HAP-1 (cell line): ENCODE data around the gene COL6A5.
"Not testable (repeated sequence)": the region's sequence is repeated elsewhere in the genome, so short reads cannot be mapped to it uniquely, and the experiment has no call there.

Experiments
- DNase-seq, 2 experiments: peaks; one replicate each; pipeline ENCODE4 v3.0.0-alpha.2; 2016 to 2020; ENCODE audit warnings: low spot score in 2 of 2
- H3K27me3 ChIP-seq: fragments of 250-450 bp; sonication (Bioruptor Pico); 2 replicates; pipeline ENCODE4 v1.5.1; 2020; ENCODE audit warnings: low read depth, mild to moderate bottlenecking, moderate library complexity
- H3K36me3 ChIP-seq: fragments of 250-450 bp; sonication (Bioruptor Pico); replicated peaks from 2 replicates; pipeline ENCODE4 v1.5.1; 2020; ENCODE audit warnings: mild to moderate bottlenecking
- H3K4me1 ChIP-seq: fragments of 250-450 bp; sonication (Bioruptor Pico); 2 replicates; pipeline ENCODE4 v1.5.1; 2020; ENCODE audit warnings: mild to moderate bottlenecking
- H3K4me3 ChIP-seq: fragments of 250-450 bp; sonication (Bioruptor Pico); 2 replicates; pipeline ENCODE4 v1.5.1; 2020; ENCODE audit warnings: mild to moderate bottlenecking, moderate library complexity
- H3K9me3 ChIP-seq: fragments of 250-450 bp; sonication (Bioruptor Pico); 2 replicates; pipeline ENCODE4 v1.5.1; 2020; ENCODE audit warnings: mild to moderate bottlenecking, moderate library complexity
- in situ Hi-C: fragments of 300-500 bp; cut with MboI; formaldehyde crosslinking; loops from 3 replicates; pipeline ENCODE4 v1.14.3; 2020; ENCODE audit warnings: low sequenced_read_pairs, inconsistent platforms, mixed read lengths

The COL6A5 gene

GRCh38 chr3:130432086-130432485 lies 86.6 kb downstream of the COL6A5 start:
- H3K9me3 ChIP-seq, H3K4me3 ChIP-seq, DNase-seq, H3K27me3 ChIP-seq, H3K36me3 ChIP-seq, H3K4me1 ChIP-seq, in situ Hi-C loops: not testable (repeated sequence)

DNA sequence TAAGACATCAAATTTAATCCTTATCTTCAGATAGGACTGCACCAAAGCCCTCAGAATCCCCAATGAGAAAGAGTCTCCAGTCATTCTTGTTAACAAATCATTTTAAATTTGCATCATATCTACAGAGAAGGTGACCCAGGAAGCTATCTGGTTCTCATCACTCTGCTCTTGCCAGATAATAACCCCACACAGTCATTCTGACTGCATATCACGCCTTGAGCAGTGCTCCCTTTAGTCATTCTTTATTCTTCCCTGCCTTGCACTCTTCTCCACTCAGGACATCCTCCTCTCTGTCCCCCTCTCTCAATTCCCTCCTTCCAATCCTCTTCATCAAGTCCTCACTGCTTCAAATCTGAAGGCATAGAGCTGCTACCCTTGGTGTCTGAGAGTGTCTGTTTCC lies 87.8 kb downstream of the COL6A5 start:
- H3K27me3 ChIP-seq, result peaks cover 5% of the 10 kb centered on the region; the same call in 1 of the 2 replicates
- H3K4me1 ChIP-seq, result no peaks in the 10 kb centered on the region
- no peaks in the 10 kb centered on the region for H3K36me3 ChIP-seq
- in situ Hi-C loops, result no loop called here
- no peaks in the 10 kb centered on the region for H3K9me3 ChIP-seq
- no peak overlapping the region for H3K4me3 ChIP-seq
- DNase-seq, result no peak

GRCh38 chr3:130442284-130442683 lies 96.8 kb downstream of the COL6A5 start:
- DNase-seq, result no peak
- in situ Hi-C loops, result no loop called here
- H3K9me3 ChIP-seq, result no peaks in the 10 kb centered on the region
- no peak overlapping the region for H3K4me3 ChIP-seq
- no peaks in the 10 kb centered on the region for H3K27me3 ChIP-seq
- H3K36me3 ChIP-seq, result no peaks in the 10 kb centered on the region
- no peaks in the 10 kb centered on the region for H3K4me1 ChIP-seq

DNA sequence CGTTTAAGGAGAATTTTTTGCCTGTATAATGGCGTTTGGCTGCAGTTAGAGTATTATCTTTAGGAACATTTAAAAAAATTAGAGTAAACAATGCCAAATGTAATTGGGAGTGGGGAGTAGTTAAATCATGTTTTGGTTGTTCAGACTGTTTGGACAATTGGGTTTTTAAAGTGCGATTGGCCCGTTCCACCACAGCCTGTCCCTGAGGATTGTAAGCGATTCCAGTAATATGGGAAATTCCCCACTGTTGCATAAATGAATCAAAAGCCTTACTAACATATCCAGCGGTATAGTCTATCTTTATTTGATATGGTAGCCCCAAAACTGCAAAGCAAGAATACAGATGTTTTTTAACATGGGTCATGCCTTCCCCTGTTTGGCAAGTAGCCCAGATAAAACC lies 101.4 kb downstream of the COL6A5 start:
- in situ Hi-C loops, H3K4me1 ChIP-seq, H3K9me3 ChIP-seq, H3K36me3 ChIP-seq, H3K4me3 ChIP-seq, H3K27me3 ChIP-seq, DNase-seq: not testable (repeated sequence)

DNA sequence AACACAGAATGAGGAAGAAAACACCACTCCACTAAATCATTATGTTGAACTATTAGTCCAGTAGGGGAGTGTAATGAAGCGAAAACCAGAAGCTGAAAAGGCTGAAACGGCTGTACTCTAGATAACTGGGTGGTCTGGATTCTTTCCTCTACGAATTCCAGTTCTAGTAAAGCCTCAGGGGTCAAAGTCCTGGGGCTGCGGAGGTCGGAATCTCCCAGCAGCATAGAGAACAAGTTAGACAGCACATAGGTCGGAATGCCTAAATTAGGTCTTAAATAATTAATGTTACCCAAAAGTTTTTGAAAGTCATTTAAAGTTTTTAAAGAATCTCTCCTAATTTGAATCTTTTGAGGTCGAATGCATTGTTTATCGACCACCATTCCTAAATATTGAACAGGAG lies 102.7 kb downstream of the COL6A5 start:
- H3K27me3 ChIP-seq, DNase-seq, in situ Hi-C loops: not testable (repeated sequence)

GRCh38 chr3:130456540-130456939 lies 111.1 kb downstream of the COL6A5 start:
- Histone ChIP-seq H3K4me1 (no peaks in the 10 kb centered on the region), H3K4me3 (no peak overlapping the region), H3K27me3 (0 out of 2 replicates have a peak, but pooled peaks cover 3% of the 10 kb centered on the region), H3K36me3 (no peaks in the 10 kb centered on the region), H3K9me3 (no peaks in the 10 kb centered on the region; the same call in 1 of the 2 replicates)
- no peak for DNase-seq
- in situ Hi-C loops, result no loop called here

More for the DNA sequence above, 102.7 kb downstream of the COL6A5 start:
- not testable (repeated sequence) for H3K4me1 ChIP-seq, H3K4me3 ChIP-seq, H3K9me3 ChIP-seq, H3K36me3 ChIP-seq

DNA sequence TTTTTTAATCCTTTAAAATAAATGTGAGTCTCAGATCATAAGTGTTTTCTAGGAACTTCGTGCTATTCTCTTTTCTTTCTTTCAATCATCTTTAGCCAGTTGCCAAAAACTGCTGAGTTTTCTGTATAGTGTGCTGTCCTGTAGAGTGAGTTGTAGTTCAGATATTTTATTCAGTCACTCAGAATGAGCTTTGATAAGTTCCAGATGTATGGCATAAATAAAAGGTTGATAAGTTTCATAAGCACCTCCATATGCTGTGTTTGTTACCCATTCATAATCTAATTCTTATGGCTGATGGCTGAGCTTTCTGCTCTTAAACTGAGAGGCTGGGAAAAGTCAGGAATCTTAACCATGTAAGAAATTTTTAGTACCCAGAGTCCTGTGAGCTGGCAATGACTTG lies 112.2 kb downstream of the COL6A5 start:
- Histone ChIP-seq H3K4me1 (no peaks in the 10 kb centered on the region), H3K36me3 (no peaks in the 10 kb centered on the region), H3K4me3 (no peak overlapping the region), H3K9me3 (no peaks in the 10 kb centered on the region; the same call in 1 of the 2 replicates), H3K27me3 (0 out of 2 replicates have a peak, but pooled peaks cover 3% of the 10 kb centered on the region)
- no peak for DNase-seq
- in situ Hi-C loops, result no loop called here

DNA sequence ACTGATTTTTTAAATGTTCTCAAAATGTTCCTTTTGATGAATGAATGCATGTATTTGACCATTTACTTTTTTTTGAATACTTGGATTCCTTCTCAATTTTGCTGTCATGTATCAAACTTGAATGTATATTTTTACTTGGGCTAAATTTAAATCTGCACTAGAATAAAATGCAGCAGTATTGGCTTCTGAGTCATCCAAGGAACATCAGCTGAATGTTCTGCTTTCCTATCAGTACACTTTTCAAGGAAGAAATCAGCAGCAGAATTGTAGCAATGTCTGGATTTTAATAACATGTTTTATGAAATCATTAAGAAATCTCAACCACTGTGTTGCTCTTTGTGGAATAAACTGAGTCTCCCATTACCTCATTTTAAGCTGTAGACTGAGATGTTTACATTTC lies 114.5 kb downstream of the COL6A5 start:
- in situ Hi-C loops, result no loop called here
- Histone ChIP-seq H3K9me3 (no peaks in the 10 kb centered on the region), H3K4me3 (no peak overlapping the region), H3K4me1 (no peaks in the 10 kb centered on the region), H3K27me3 (0 out of 2 replicates have a peak, but pooled peaks cover 3% of the 10 kb centered on the region), H3K36me3 (no peaks in the 10 kb centered on the region)
- no peak for DNase-seq

- in situ Hi-C loops, result no loop called here
- Histone ChIP-seq H3K4me1 (no peaks in the 10 kb centered on the region), H3K36me3 (no peaks in the 10 kb centered on the region), H3K4me3 (no peak overlapping the region), H3K9me3 (no peaks in the 10 kb centered on the region), H3K27me3 (0 out of 2 replicates have a peak, but pooled peaks cover 1% of the 10 kb centered on the region)
- DNase-seq, result no peak
These were observed 116.6 kb downstream of the COL6A5 start for GRCh38 chr3:130462089-130462488.

DNA sequence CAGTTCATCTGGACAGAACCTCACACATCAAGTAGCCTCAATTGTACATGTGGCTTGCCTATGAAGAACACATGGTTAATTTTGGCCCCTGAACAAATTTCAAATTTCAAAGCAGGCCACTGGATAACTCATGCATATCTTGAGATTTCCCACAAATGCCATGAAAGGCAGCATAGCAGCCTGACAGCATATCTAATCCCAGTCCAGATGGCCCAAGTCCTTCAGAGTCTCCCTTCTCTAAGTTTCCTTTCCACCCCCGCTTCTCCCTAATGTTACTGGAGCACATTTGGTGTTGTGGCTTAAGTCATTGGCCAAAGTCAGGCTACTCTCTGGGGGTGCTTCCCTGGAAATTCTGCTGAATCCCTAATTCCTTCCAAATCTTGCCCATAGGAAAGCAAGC lies 117.7 kb downstream of the COL6A5 start:
- Histone ChIP-seq H3K9me3 (no peaks in the 10 kb centered on the region), H3K4me3 (no peak overlapping the region), H3K36me3 (no peaks in the 10 kb centered on the region), H3K27me3 (no peaks in the 10 kb centered on the region), H3K4me1 (no peaks in the 10 kb centered on the region)
- no peak for DNase-seq
- in situ Hi-C loops, result no loop called here

GRCh38 chr3:130465521-130465920 lies 120.0 kb downstream of the COL6A5 start:
- Histone ChIP-seq H3K9me3 (no peaks in the 10 kb centered on the region), H3K27me3 (no peaks in the 10 kb centered on the region), H3K4me3 (no peak overlapping the region), H3K36me3 (no peaks in the 10 kb centered on the region), H3K4me1 (no peaks in the 10 kb centered on the region)
- DNase-seq, result no peak
- in situ Hi-C loops, result no loop called here

DNA sequence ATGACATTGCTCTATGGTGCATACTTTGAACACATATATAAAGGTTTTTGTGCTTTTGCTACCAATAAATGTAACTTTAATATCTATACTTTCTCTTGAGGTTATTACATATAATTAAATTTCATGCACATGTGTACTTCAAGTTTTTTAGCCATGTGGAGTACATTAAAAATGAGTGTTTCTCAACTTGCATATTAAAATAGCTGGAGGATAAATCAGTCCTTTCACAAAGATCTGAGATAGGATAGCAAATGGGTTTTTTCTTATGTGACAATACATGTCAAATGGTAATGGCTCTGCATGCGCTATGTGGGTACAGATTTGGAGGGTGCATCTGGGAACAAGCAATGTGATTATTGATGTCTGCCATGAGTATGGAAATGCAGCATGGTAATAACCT lies 122.8 kb downstream of the COL6A5 start:
- in situ Hi-C loops, result no loop called here
- Histone ChIP-seq H3K9me3 (no peaks in the 10 kb centered on the region), H3K4me3 (no peak overlapping the region), H3K27me3 (no peaks in the 10 kb centered on the region), H3K36me3 (no peaks in the 10 kb centered on the region), H3K4me1 (no peaks in the 10 kb centered on the region)
- no peak for DNase-seq

- Histone ChIP-seq H3K4me1 (no peaks in the 10 kb centered on the region), H3K9me3 (no peaks in the 10 kb centered on the region), H3K4me3 (no peak overlapping the region), H3K36me3 (no peaks in the 10 kb centered on the region), H3K27me3 (no peaks in the 10 kb centered on the region)
- in situ Hi-C loops, result no loop called here
- no peak for DNase-seq
These were observed 124.7 kb downstream of the COL6A5 start for GRCh38 chr3:130470126-130470525.

GRCh38 chr3:130473416-130473815 lies 127.9 kb downstream of the COL6A5 start:
- Histone ChIP-seq H3K27me3 (no peaks in the 10 kb centered on the region), H3K9me3 (no peaks in the 10 kb centered on the region), H3K36me3 (no peaks in the 10 kb centered on the region), H3K4me1 (no peaks in the 10 kb centered on the region), H3K4me3 (no peak overlapping the region)
- no peak for DNase-seq
- in situ Hi-C loops, result no loop called here

- Histone ChIP-seq H3K9me3 (no peaks in the 10 kb centered on the region), H3K27me3 (no peaks in the 10 kb centered on the region), H3K4me1 (no peaks in the 10 kb centered on the region), H3K36me3 (no peaks in the 10 kb centered on the region), H3K4me3 (no peak overlapping the region)
- in situ Hi-C loops, result no loop called here
- DNase-seq, result peak in 1 of 2 experiments; percentile 14
These were observed 135.3 kb downstream of the COL6A5 start for GRCh38 chr3:130480736-130481135.
